HG02623 (cell line): Measurements from ENCODE around the gene GGA2.
"Not testable (repeated sequence)": the region's sequence is repeated elsewhere in the genome, so short reads cannot be mapped to it uniquely, and the experiment has no call there.

ENCODE experiments used
- ATAC-seq: cut with Tn5 transposase; IDR thresholded peaks from one replicate; pipeline ENCODE4 v1.9.1; 2021; ENCODE audit warnings: moderate library complexity; ENCODE audit not compliant: unreplicated experiment

The GGA2 gene

DNA sequence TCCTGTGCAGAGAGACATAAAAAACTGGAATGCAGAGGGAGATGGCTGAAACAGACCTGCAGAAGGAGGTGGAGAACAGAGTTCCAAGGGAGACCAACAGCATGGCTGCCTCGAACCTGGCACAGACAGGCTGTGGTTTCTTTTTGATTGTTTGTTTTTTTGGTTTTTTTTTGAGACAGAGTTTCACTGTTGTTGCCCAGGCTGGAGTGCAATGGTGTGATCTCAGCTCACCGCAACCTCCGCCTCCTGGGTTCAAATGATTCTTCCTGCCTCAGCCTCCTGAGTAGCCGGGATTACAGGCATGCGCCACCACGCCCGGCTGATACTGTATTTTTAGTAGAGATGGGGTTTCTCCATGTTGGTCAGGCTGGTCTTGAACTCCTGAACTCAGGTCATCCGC is 26.8 kb downstream of the GGA2 start:
- ATAC-seq, result not testable (repeated sequence)

DNA sequence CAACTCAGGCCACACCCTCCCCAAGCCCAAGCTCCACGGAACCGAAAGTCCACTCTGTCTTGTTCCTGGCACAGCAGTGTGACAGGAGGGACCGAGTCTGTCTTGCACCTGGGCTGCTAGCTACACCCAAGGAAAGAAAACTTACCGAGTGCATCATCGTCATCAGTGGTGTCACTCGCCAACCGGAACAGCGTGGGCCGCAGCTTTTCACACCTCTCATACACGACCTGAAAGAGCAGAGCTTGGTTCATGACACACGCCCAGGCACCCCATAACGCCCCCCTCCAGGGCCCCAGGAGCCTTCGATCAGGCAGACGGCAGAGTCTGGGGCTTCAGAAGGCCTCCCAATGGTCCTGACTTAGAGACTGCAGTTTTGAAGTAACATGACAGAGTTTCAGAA is 27.5 kb downstream of the GGA2 start:
- no peak for ATAC-seq

DNA sequence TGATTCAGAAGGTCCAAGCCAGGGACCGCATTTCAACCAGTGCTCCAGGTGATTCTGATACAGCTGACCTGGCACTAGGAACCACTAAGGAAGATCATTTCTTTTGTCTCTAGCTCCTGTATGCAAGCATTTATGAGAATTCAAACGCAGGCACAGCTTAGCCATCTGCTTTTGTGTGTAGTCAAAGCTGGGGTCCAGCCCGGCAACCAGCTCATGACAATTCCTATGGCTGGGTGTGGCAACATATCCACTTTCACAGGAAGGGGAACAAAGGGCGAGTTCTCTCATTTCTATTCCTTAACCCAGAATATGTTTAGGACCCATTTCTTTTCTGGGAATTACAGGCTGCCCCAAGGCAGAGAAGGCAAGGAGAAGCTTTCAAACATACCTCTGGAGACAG is 30.0 kb downstream of the GGA2 start:
- ATAC-seq, result no peak

DNA sequence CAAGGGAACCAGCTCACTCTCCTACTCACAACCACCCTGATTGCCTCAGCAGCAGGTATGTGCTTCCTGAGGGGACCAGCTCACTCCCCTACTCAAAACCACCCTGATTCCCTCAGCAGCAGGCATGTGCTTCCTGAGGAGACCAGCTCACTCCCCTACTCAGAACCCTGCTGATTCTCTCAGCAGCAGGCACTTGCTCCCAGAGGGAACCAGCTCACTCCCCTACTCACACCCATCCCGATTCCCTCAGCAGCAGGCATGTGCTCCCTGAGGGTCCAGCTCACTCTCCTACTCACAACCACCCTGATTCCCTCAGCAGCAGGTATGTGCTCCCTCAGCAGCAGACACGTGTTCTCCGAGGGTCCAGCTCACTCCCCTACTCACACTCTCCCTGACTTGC is 31.2 kb downstream of the GGA2 start:
- no peak for ATAC-seq

DNA sequence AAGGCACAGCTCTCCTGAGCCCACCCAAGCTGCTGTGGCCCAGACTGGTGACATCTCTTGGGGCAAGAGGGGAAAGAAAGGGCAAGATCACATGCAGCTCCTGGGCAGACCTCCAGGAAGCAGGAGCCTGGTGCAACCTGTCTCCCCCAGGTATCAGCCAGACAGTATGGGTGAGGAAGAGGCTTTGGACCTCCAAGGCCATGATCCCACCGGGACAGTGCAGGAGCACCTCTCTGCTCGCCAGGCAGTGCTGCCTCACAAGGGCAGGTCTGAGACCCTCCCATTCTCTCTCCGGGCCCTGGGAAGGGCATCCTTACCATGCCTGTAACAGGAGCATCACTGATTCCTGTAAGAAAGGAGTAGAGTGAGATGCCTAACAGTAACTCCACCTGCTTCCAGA is 31.7 kb downstream of the GGA2 start:
- no peak for ATAC-seq

DNA sequence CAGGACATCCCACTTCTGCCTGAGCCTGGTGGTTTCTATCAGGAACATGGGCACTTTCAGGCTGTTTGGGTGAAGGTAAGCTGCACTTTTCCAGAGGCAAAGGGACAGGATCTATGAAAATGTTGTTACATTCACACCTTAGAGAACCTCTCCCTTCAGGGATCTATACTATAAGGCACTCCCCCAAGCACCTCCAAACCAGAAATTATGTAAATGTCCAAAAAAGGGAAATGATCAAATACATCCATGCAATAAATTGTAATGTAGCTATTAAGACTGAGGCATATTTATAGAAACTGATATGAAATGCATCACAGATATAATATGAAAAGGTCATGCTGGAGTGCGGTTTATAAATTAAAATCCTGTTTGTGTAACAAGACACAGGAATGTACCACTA is 34.0 kb downstream of the GGA2 start:
- no peak for ATAC-seq

DNA sequence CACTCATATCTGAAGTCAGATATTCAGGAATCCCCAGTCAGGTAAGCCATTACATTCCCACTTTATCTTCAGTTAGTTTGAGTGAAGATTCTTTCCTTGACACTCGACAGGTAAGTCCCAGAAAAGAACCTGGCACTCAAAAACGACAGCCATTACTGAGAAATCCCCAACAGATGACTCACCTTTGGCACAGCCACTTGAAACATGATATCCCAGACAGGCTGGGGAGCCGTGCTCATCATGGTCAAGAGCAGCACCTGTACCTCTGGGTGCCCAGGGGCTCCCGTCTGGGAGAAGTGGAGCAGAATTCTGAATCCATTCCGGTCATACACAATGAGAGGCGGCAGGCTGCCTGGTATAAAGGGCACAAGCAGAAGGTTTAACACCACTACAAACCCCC is 40.5 kb downstream of the GGA2 start:
- no peak for ATAC-seq

DNA sequence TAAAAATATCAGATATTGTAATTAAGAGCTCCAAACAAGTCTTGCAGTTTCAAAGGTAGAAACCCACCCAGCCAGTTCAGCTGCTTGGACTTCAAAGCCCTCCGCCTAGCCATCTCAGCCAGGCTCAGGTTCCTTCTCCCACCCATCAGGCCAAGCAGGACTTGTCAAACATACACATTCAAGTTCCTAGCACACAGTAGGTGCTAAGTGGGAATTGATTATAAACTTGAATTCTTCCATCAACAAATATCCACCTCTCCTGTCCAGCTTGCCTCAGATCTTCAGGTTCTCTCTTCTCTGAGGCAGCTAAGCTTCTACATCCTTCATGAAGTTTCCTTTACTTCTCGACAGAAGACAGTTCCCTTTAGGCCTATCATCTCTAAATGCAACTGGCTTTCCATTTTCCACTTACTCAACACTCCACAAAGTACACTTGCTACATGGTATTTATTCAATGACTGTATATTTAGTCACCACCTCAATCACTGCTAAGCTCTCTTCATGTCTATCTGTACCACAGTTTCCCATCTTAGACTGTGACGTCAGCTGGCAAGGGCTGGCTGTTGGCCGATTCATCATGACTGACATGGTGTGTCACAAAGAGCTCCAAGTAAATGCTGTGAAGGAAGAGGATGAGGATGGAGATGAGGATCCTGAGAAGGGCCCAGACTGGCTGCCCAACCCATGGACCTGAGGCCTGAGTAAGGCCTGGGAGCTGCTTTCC is 44.0 kb downstream of the GGA2 start:
- no peak for ATAC-seq

DNA sequence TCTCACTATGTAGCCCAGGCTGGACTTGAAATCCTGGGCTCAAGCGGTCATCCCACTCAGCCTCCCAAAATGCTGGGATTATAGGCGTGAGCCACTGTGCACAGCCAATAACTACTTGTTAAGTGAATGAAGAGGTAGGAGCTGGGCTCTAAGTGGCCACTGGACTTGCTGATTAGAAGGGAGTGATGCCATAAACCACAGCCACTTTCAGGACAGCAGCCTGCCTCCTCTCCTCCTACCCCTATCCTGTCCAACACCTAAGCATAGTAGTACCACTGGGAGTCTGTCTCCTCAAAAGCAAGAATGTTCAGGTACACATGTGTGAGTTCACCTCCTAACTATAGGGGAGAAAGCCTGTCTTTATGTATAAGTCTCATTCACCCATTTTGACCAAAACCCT is 45.1 kb downstream of the GGA2 start:
- no peak for ATAC-seq

DNA sequence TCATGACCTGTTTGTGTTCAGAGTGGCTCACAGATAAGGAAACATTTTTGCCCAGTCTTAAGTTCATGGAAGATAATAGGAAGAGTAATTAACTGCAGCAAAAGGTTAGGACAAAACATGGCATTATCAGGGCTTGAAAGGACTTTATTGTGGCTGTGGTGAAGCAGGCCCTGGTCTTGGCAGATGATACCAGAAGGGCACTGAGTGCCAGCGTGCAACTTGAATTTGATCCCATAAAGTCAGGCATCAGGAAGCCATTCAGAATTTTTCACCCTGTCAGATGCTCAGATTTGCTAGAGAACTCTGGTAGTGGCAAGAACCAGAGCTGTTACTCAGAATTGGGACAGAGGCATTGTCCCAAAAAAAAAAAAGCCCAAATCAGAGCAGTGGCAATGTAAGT is 46.1 kb downstream of the GGA2 start:
- ATAC-seq, result no peak

DNA sequence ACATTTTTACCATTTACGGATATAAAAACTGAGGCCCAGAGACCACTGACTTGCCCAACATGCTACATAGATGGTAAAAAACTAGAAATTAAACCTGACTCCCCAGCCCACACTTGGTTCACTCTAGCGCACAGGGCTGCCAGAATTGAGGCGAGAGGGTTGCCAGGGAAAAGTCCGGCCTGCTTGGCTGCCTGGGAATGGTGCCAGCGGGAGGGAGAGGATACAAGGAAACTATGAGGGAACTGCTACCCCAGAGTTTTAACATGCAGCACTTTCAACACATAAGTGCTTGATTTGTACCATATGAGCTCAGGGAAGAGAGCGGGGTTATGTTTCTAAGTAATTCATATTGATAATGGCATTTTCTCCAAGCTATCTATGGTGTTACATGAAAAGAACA is 47.3 kb downstream of the GGA2 start:
- not testable (repeated sequence) for ATAC-seq

DNA sequence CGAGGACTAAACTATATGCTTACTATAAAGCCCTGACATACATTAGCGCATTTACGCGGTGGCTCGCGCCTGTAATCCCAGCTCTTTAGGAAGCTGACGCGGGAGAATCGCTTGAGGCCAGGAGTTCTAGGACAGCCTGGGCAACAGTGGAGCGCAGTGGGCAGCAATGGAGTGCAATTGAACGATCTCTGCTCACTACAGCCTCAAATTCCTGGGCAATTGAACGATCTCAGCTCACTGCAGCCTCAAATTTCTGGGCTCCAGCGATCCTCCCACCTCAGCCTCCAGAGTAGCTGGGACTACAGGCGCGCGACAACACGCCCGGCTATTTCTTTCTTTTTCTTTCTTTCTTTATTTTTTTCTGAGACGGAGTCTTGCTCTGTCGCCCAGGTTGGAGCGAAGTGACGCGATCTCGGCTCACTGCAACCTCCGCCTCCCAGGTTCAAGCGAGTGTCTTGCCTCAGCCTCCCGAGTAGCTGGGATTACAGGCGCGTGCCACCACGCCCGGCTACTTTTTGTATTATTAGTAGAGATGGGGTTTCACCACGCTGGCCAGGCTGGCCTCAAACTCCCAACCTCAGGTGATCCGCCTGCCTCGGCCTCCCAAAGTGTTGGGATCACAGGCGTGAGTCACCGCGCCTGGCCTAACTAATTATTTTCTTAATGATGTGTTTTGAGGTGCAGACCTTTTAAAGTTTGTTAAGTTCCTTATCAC is 56.8 kb downstream of the GGA2 start:
- no peak for ATAC-seq

DNA sequence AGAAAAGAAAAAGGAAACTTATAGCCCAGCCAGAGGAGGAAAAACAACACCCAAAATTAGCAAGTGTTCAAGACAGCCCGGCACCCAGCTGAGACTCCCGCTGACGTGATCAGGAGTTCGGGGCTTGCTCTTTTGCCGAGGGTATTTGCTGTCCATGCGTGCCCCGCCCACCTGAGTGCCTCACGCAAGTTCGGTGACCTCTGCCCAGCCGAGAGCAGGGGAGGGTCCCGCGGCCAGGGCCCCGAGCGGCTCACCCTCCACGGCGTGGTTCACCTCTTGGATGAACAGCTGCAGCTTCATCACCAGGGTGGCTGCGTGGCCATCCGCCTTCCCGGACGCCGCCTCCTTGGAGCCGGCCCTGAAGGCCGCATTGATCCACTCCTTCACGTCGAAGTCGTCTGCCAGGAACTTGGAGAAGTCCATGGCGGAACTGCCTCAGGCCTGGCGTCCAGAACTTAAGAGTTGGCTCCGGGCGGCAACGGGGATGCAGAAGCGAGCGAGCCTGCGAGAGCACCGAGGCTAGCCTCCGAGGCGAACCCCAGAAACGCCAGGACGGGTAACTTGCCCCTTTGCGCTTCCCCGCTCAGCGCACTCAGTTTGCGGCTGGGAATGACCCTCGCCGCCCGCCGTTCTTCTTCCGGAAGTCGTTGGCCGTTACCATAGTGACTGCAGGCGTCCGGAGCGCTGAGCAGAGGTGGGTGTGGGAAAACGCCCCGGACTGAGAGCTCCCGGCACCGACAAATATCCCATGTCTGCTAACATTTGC is 57.5 kb downstream of the GGA2 start, which contains the start of gene COG7:
COG7 (minus strand) TSS at position 618 of the 766 bp plus-strand sequence; CDS start at position 423, 195 bp downstream.
- ATAC-seq, result peak; percentile 78

DNA sequence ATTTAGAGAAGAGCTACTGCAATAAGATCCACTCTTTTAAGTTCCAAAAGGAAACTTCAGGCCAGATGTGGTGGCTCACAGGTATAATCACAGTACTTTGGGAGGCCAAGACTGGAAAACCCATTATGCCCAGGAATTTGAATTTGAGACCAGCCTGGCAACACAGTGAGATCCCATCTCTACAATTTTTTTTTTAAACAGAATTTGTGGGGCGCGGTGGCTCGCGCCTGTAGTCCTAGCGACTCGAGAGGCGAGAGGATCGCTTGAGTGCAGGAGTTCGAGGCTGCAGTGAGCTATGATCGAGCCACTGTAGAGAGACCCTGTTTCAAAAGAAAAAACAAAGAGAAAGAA is 58.1 kb downstream of the GGA2 start:
- ATAC-seq, result no peak

DNA sequence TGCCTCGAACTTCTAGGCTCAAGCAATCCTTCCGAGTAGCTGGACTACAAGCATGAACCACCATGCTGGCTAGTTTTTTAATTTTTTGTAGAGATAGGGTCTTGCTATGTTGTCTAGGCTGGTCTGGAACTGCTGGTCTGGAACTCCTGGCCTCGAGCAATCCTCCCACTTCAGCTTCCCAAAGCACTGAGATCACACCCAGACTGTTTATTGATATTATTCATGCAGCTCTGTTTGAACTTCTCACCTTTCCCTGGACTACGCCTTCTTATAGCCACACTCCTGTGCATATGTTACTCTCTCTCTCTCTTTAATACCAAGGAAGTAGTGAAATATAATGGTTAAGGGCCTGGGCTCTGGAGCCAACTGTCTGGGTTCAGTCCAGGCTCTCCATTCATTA is 61.9 kb downstream of the GGA2 start:
- no peak for ATAC-seq

DNA sequence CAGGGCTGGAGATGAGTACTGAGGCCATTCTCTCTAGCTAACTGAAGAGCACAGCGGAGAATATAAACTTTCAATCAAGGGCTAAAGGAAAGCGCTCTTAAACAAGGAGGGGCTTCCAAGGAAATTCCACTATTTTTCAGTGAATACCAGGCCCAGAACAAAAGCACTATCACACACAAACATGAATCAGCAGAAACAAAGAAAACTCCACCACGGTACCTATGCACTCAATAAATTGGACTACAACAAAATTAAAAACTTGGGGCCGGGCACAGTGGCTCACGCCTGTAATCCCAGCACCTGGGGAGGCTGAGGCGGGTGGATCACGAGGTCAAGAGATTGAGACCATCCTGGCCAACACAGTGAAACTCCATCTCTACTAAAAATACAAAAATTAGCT is 72.8 kb downstream of the GGA2 start:
- ATAC-seq, result not testable (repeated sequence)

DNA sequence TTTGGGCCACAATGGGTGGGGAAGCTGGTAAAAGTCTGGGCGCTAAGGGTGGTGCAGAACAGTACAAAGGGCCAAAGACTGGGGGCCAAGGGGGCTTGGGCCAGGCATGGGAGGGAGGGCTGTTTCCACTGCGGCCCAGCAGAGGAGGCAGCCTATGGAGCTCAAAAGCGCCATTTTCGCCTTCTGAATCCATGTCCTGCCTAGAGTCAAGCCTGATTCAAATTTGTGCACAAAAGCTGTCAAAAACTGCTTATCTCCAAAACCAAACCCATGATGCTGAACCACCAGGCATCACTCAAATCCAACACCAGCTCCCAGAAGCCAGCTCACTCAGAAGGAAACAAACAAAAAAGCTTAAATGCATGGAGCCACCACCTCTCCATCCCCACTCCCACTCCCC is 73.3 kb downstream of the GGA2 start:
- no peak for ATAC-seq

DNA sequence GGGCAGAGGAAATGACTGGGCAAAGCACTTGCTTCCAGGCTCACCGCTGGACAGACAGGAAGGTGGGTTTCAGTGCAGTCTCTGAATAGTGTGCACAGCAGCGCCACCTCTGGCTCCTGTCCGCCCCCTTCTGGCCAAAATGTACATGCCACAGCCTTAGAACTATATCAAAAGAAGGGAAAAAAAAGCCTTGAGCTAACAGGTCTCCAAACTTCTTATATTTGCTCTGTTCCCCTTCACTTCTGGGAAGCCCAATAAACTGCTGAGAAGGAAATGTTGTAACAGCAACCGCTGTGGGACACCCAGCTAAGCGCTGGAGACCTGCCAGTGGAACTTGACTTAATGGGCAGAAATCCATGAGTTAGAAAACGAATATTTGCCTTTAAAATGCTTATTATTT is 74.8 kb downstream of the GGA2 start:
- no peak for ATAC-seq

DNA sequence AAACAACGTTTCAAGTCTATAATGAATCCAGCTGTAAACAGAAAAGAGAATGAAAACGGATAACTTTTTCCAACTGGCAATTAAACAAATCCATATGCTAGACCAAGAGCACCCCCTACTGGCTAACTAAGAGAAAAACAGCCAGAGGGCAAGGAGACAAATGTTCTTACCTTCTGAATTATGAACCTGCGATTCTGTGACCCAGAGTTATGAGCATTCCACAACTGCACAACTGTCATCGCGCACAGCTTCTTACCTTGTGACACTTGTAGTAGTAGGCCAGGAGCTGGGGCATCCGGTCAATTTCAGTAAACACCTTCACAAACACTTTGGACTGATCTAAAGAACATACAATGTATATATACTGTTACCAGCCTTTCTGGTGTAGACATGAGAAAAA is 75.9 kb downstream of the GGA2 start:
- no peak for ATAC-seq

DNA sequence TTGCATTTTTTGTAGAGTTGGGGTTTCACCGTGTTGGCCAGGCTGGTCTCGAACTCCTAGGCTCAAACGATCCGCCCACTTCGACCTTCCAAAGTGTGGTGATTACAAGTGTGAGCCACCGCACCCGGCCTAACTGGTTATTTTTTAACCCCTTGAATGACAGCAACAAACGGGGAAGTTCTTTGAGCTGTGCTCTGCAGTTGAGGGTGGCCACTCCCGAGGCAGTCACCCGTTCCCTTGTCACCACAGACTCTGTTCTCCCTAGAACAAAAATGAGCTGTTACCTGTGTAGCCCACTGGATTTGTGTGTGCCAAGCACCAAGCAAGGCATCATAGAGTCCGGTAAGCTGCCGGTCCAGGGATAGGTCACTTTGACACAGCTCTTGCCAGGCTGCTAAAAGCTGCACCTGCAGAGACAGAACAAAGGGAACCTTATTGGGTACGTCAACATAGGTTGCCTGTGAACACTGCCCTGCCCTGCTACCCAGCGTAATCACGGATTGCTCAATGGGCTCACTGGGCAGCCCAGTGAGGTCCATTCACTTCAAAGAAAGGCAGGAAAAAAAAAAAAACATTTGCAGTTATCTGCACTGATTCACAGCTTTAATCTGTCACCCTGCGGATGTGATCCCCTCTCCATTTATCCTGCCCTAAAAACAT is 76.9 kb downstream of the GGA2 start:
- no peak for ATAC-seq
